Transverse colon (tissue), 4 donors: ENCODE measurements around the gene PPAN.

Experiments
- EP300 ChIP-seq: sonication (generic); formaldehyde crosslinking; IDR thresholded peaks from one replicate; pipeline ENCODE4 v1.6.1; 2017; ENCODE audit warnings: antibody characterized with exemption, low read depth
- POLR2A ChIP-seq: fragments of 450-650 bp; IDR thresholded peaks from one replicate; pipeline ENCODE4 v1.6.1; 2016; ENCODE audit warnings: antibody characterized with exemption, mild to moderate bottlenecking, moderate library complexity
- POLR2AphosphoS5 ChIP-seq, 3 donors: sonication (generic); formaldehyde crosslinking; IDR thresholded peaks; one replicate each; pipeline ENCODE4 v1.6.1; 2016; ENCODE audit warnings: antibody characterized with exemption in 3 of 3
- TF ChIP-seq, protein P1 (sequence below), 5 experiments: fragments of 200-600 bp in 3 of 5; fragments of 450-650 bp in 2 of 5; sonication (generic) in 3 of 5; IDR thresholded peaks; 1 replicate in 2 of 5; 2 replicates in 3 of 5; pipeline ENCODE4 v1.5.1; 2016 to 2017; ENCODE audit warnings: antibody characterized with exemption in 5 of 5, inconsistent platforms in 3 of 5, mild to moderate bottlenecking in 2 of 5, moderate library complexity in 1 of 5

DNA sequence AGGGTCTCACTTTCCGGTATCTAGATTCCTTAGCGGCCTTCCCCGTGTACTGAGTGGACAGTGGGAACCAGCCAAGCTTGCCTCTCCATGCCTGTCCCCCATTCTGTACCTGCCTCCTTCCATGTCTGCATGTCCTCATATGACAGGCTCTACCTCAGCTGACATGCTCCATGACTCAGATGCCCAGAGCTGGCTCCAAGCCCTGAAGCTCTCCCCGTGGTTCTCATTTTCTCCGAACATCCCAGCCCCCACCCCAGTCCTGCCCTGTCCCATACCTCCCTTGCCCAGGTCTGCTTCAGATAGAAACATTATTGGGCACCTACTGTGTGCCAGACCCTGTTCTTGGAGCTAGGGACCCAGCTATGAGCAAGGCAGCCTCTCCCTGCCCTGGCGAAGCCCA, 37.1 kb upstream of the PPAN start:
- TF ChIP-seq, protein P1, sequence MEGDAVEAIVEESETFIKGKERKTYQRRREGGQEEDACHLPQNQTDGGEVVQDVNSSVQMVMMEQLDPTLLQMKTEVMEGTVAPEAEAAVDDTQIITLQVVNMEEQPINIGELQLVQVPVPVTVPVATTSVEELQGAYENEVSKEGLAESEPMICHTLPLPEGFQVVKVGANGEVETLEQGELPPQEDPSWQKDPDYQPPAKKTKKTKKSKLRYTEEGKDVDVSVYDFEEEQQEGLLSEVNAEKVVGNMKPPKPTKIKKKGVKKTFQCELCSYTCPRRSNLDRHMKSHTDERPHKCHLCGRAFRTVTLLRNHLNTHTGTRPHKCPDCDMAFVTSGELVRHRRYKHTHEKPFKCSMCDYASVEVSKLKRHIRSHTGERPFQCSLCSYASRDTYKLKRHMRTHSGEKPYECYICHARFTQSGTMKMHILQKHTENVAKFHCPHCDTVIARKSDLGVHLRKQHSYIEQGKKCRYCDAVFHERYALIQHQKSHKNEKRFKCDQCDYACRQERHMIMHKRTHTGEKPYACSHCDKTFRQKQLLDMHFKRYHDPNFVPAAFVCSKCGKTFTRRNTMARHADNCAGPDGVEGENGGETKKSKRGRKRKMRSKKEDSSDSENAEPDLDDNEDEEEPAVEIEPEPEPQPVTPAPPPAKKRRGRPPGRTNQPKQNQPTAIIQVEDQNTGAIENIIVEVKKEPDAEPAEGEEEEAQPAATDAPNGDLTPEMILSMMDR (IDR thresholded peaks at IDR 0.05): no peak
- TF ChIP-seq POLR2A (no peak), EP300 (no peak), POLR2AphosphoS5 (IDR thresholded peaks at IDR 0.05) (no peak)
